Cardiac septum (tissue), 1 donor: ENCODE measurements around the gene FHOD1. TPM values are rescaled to one million over a fixed set of nuclear protein-coding genes. Genes with fewer than 3 reads are reported as not detected.

ENCODE experiments used
- DNase-seq: peaks from one replicate; pipeline ENCODE4 v3.0.0-alpha.2; 2020; ENCODE audit warnings: low spot score
- intact Hi-C: fragments of 100-400 bp; cut with DNase I; formaldehyde crosslinking; loops from one replicate; pipeline ENCODE4 v1.14.0; 2022
- microRNA-seq: library from miRNA; unstranded; fragments of <30 nt; microRNA quantifications from one replicate; pipeline ENCODE4 v1.2.0, GENCODE V29; 2020
- total RNA-seq: library from RNA; stranded (reverse); fragmentation: NEBNext Ultra II Directional; extraction: Animal tissue kit (Norgen Biotek cat#: 25700); gene quantifications from one replicate; pipeline ENCODE4 v1.2.1, GENCODE V29; 2021
- donor health status: DM: no; HTN: no; CAD: no.

FHOD1 gene
- total RNA-seq, 1 donor from 2014 or later = 33.4 TPM

DNA sequence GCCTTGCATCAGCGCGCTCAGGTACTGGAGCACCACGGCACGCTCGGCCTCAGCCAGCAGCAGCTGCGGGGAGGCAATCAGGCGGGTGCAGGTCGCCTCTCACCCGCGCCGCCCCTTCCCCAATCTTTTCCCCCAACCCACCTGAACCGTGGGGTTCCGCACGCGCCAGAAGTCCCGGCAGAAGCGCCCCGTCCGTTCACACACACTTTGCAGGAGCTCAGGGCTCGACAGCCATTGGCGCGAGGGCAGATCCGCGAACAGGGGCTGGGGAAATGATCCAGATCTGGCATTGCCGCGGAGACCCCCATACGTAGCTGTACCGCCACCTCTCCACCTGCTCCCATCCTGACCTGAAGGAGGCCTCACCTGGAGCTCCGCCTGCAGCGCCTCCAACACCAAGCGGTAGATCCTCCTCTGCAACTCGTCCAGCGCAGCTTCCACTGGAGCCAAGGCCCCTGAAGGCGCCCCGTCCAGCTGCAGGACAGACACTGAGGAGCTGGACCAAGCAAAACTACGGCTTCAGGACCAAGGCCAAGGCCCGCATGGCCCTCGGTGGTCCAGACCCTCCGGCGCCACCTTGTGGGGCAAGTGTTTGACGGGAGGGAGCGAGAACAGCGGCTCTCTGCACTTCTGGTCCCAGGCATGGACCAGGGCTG, 62.2 kb downstream of the FHOD1 start:
- intact Hi-C loops = loop anchor here (2.0 kb wide), 1 partner anchor 24 kb away; no protein-coding TSS in a partner anchor
- peak; percentile 93 for DNase-seq

GRCh38 chr16:67184453-67184994, 62.8 kb downstream of the FHOD1 start:
- no peak for DNase-seq
- intact Hi-C loops = loop anchor here (2.0 kb wide), 1 partner anchor 24 kb away; no protein-coding TSS in a partner anchor

- intact Hi-C loops = loop anchor here (2.0 kb wide), 1 partner anchor 23 kb away; no protein-coding TSS in a partner anchor
- DNase-seq = peak; percentile 96
Measured at GRCh38 chr16:67183627-67184452, 63.4 kb downstream of the FHOD1 start, which contains the start of gene MATCAP1. TSS of gene MATCAP1 (minus strand) at chr16:67183963. CDS start at chr16:67180610, 3,353 bp downstream.

DNA sequence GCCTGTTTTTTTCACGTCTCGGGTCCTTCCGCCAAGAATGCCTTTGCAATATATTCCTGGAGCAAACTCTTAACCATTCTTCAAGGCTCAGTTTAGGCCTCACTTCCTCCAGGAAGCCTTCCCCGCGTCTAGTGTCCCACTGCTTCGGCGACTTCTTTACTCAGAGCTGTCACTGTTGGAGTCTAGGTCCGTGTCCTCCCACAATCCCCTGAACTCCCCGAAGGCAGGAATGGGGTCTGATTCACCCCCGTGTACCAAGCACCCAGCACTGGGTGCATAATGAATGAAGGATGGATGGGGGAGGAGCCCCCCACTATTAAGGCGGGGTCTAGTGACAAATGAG, 64.0 kb downstream of the FHOD1 start:
- DNase-seq = no peak
- intact Hi-C loops = no loop called here

DNA sequence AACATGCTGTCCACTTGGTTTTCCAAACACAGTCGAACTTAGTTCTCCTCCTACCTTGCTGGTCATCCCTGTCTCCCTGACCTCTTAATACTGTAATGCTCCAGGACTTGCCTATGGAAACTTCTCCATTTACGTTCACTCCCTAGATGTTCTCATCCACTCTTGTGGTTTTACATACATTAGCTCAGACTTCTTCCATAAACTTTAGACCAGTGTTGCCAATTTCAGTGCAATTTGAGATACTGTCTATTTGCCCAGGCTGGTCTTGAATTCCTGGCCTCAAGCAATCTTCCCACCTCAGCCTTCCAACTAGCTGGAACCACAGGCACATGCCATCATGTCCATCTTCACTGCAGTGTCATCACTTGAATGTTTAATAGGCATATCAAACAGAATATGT, 65.0 kb downstream of the FHOD1 start:
- no peak for DNase-seq
- intact Hi-C loops = no loop called here

DNA sequence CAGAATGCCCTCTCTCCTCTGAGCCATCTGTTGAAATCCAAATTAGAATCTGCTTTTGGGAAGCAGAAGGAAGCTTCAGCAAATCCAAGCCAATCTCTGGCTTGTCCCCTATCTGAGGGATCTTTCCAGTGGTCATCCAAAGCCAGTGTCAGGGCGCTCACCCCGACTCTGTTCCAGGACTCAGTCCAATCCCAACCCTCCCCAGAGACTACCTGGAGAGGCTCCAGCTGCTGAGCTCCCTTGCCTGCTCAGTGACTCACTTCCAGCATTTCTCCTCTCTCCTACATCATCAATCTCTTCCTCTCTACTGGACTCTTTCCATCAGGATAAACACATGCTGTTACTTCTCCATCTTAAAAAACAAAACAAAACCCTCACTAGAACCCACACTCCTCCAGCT, 65.9 kb downstream of the FHOD1 start:
- intact Hi-C loops = no loop called here
- DNase-seq = no peak

GRCh38 chr16:67180166-67180565, 67.1 kb downstream of the FHOD1 start:
- DNase-seq = no peak
- intact Hi-C loops = no loop called here

DNA sequence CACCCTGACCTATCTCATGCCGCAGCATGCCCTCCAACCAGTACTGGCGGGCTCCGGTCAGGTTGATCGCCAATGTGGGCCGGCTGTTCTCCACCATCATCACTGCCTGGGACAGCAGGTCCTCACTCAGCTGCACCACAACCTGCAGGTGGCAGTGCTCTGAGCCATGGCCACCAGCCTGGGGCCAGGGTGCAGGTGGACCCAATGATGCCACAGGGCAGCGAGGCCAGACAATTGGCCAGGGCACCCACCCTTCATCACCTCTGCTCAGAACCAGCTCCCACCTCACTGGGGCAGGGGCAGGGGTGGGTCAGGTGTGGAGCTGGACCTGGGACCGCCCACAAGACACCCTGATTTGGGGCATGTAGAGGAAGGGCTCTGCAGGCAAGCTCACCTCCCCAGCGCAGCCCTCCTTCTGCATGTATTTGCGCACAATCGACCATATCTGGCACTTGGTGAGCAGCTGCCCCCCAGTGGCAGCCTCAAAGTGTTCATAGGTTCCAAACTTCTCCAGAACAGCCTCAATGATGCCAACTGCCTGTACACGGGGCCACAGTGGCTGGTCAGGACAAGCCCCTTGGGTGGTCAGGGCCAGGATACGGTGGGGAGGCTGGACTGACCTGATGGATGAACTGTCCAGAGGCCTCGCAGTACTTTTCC, 67.7 kb downstream of the FHOD1 start:
- intact Hi-C loops = no loop called here

More for the DNA sequence above, 67.7 kb downstream of the FHOD1 start:
- no peak for DNase-seq

Small RNA genes lying within 50 kb of the gene (microRNA-seq; reads per million reads assigned to microRNA genes)
- 84.5 reads per million, percentile 56 among the genes with 10 or more reads in this experiment for gene MIR328

Other genes starting within 250 kb of the FHOD1 start
- gene CBFB, start 218.3 kb downstream of the FHOD1 start, total RNA-seq = 33.7 TPM
- gene PHAF1, start 137.5 kb downstream of the FHOD1 start, total RNA-seq = 8.8 TPM
- 12.4 TPM for gene B3GNT9, start 96.5 kb downstream of the FHOD1 start, total RNA-seq
- 11.0 TPM for gene TRADD, start 87.6 kb downstream of the FHOD1 start, total RNA-seq
- 9.5 TPM for gene FBXL8, start 87.5 kb downstream of the FHOD1 start, total RNA-seq
- 49.1 TPM for gene HSF4, start 82.7 kb downstream of the FHOD1 start, total RNA-seq
- gene NOL3, start 76.9 kb downstream of the FHOD1 start, total RNA-seq = 86.3 TPM
- gene MATCAP1, start 63.5 kb downstream of the FHOD1 start, total RNA-seq = 22.2 TPM
- 2.8 TPM for gene EXOC3L1, start 57.3 kb downstream of the FHOD1 start, total RNA-seq
- gene E2F4, start 55.3 kb downstream of the FHOD1 start, total RNA-seq = 34.4 TPM
- 0.92 TPM for gene ELMO3, start 48.4 kb downstream of the FHOD1 start, total RNA-seq
- gene TMEM208, start 20.4 kb downstream of the FHOD1 start, total RNA-seq = 16.3 TPM
- gene SLC9A5, start 1.5 kb upstream of the FHOD1 start, total RNA-seq = 1.1 TPM
- gene PLEKHG4, start 32.1 kb upstream of the FHOD1 start, total RNA-seq = 0.70 TPM
- gene KCTD19, start 79.3 kb upstream of the FHOD1 start, total RNA-seq = not detected
- gene LRRC36, start 79.3 kb upstream of the FHOD1 start, total RNA-seq = not detected
- 9.6 TPM for gene TPPP3, start 146.0 kb upstream of the FHOD1 start, total RNA-seq
- 4.6 TPM for gene ZDHHC1, start 169.0 kb upstream of the FHOD1 start, total RNA-seq
- 0.27 TPM for gene HSD11B2, start 183.6 kb upstream of the FHOD1 start, total RNA-seq
- 58.8 TPM for gene ATP6V0D1, start 233.7 kb upstream of the FHOD1 start, total RNA-seq
- gene AGRP, start 236.1 kb upstream of the FHOD1 start, total RNA-seq = not detected